Kidney (tissue), 14 donors: ENCODE data around the gene MSRB3. TPM values are rescaled to one million over a fixed set of nuclear protein-coding genes. Genes with fewer than 3 reads are reported as not detected.

Experiments
- DNase-seq, 5 donors: peaks; one replicate each; pipeline ENCODE4 v3.0.0-alpha.2; 2013 to 2020
- FAIRE-seq: peaks from 2 replicates; lab custom pipeline; 2012; peaks lifted over from hg19 to GRCh38; lab: Jason Lieb, UNC
- H3K27ac ChIP-seq, 2 donors: one replicate each; pipeline ENCODE4 v1.7.0; 2013; ENCODE audit warnings: low read depth in 2 of 2, low read length in 2 of 2, inconsistent platforms in 1 of 2
- H3K27me3 ChIP-seq: one replicate; pipeline ENCODE4 v1.7.1; 2013; ENCODE audit warnings: low read length, inconsistent platforms; ENCODE audit not compliant: control insufficient read depth, insufficient read depth
- H3K36me3 ChIP-seq, 3 donors: one replicate each; pipeline versions ENCODE4 v1.7.0 to v1.7.1; 2013; ENCODE audit warnings: low read length in 3 of 3, control low read depth in 1 of 3, inconsistent platforms in 1 of 3; ENCODE audit not compliant: insufficient read depth in 3 of 3, control insufficient read depth in 2 of 3
- H3K4me1 ChIP-seq, 3 donors: one replicate each; pipeline versions ENCODE4 v1.7.0 to v1.7.1; 2013; ENCODE audit warnings: low read length in 3 of 3, inconsistent platforms in 1 of 3, low read depth in 1 of 3; ENCODE audit not compliant: control insufficient read depth in 2 of 3, insufficient read depth in 2 of 3
- H3K4me3 ChIP-seq, 3 donors: one replicate each; pipeline versions ENCODE4 v1.7.0 to v1.8.1; 2013; ENCODE audit warnings: low read length in 3 of 3, control low read depth in 1 of 3, inconsistent platforms in 1 of 3
- H3K9ac ChIP-seq, 3 donors: one replicate each; pipeline versions ENCODE4 v1.7.0 to v1.7.1; 2013; ENCODE audit warnings: low read length in 3 of 3, control low read depth in 1 of 3, inconsistent platforms in 1 of 3
- H3K9me3 ChIP-seq, 3 donors: one replicate each; pipeline versions ENCODE4 v1.7.0 to v1.7.1; 2013; ENCODE audit warnings: low read length in 3 of 3, control low read depth in 1 of 3, inconsistent platforms in 1 of 3; ENCODE audit not compliant: control insufficient read depth in 2 of 3, insufficient read depth in 1 of 3
- intact Hi-C: fragments of 100-400 bp; cut with DNase I; formaldehyde crosslinking; loops from one replicate; pipeline ENCODE4 v1.11.1; 2022
- polyA plus RNA-seq: library from polyadenylated mRNA; stranded (reverse); fragments of 350-450 nt; fragmentation: Illumina TruSeq; extraction: RNeasy Lipid Tissue Mini Kit (QIAGEN cat#74804); gene quantifications from one replicate; pipeline ENCODE4 v1.2.3, GENCODE V29; 2014; ENCODE audit warnings: low read depth, low replicate concordance; ENCODE audit not compliant: insufficient read depth
- total RNA-seq: library from RNA; stranded (reverse); fragmentation: NEBNext Ultra II Directional; extraction: Animal tissue kit (Norgen Biotek cat#: 25700); gene quantifications from one replicate; pipeline ENCODE4 v1.2.1, GENCODE V29; 2021
- TF ChIP-seq, protein P1 (sequence below): IDR thresholded peaks from 3 replicates; pipeline ENCODE4 v1.5.1; 2012; ENCODE audit warnings: mild to moderate bottlenecking, moderate library complexity, borderline replicate concordance; ENCODE audit not compliant: insufficient read depth; ENCODE audit errors: extremely low read depth
- donor health status: control.
- donor health status: control.
- donor health status: control.
- donor health status: control.
- donor health status: control.
- donor health status: DM: yes; HTN: yes; CAD: no.
- donor health status: Normal renal cell carcinoma (clear cell type).

MSRB3 gene
- total and polyA plus RNA-seq, 2 donors from 2014 or later: 10.3 to 35.9 TPM

DNA sequence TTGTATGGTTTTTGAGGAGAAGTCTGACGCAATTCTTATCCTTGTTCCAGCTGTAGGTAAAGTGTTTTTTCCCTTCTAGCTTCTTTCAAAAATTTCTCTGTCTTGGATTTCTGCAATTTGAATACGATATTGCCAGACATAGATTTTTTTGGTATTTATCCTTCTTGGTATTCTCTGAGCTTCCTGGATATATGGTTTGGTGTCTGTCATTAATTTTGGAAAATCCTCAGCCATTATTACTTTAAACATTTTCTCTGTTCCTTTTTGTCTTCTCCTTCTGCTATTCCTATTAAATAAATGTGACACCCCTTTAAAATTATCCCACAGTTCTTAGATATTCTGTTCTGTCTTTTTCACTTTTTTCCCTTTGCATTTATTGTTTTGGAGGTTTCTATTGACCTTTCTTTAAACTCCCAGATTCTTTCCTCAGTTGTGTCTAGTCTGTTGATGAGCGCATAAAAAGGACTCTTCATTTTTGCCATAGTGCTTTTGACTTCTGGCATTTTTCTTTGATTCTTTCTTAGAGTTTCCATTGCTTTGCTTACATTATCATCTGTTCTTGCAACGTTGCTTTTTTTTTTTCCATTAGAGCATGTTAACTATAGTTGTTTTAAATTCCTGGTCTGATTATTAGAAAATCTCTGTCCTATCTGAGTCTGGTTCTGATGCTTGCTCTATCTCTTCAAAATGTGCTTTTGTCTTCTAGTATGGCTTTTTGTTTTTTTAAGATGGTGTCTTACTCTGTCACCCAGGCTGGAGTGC, 129.1 kb downstream of the MSRB3 start:
- Histone ChIP-seq H3K27me3 (no peaks in the 10 kb centered on the region), H3K4me1 (no peaks in the 10 kb centered on the region)
- no peak for FAIRE-seq

DNA sequence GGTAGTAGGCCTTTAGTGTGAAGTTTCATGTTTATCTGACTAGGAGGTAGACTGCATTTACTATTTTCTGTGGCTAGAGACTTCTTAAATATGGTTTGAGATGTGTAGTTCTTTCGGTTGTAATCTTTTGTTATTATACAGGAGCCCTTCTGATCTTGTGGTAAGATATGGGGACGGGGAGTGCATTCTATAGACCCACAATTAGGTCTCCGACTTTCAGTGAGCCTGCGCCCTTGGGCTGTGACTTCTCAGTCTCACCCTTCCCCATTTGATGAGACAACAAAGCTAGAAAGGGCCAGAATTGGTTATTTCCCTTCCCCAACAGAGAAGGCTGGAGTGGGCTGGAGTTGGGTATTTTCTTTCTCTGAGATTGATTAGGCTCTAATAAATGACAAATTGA, 130.0 kb downstream of the MSRB3 start:
- TF ChIP-seq, protein P1, sequence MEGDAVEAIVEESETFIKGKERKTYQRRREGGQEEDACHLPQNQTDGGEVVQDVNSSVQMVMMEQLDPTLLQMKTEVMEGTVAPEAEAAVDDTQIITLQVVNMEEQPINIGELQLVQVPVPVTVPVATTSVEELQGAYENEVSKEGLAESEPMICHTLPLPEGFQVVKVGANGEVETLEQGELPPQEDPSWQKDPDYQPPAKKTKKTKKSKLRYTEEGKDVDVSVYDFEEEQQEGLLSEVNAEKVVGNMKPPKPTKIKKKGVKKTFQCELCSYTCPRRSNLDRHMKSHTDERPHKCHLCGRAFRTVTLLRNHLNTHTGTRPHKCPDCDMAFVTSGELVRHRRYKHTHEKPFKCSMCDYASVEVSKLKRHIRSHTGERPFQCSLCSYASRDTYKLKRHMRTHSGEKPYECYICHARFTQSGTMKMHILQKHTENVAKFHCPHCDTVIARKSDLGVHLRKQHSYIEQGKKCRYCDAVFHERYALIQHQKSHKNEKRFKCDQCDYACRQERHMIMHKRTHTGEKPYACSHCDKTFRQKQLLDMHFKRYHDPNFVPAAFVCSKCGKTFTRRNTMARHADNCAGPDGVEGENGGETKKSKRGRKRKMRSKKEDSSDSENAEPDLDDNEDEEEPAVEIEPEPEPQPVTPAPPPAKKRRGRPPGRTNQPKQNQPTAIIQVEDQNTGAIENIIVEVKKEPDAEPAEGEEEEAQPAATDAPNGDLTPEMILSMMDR: no peak
- DNase-seq (no peak), FAIRE-seq (no peak)
- Histone ChIP-seq H3K36me3 (no peaks in the 10 kb centered on the region), H3K27ac (no peak overlapping the region), H3K4me1 (no peaks in the 10 kb centered on the region), H3K9ac (no peak overlapping the region), H3K9me3 (no peaks in the 10 kb centered on the region), H3K27me3 (no peaks in the 10 kb centered on the region), H3K4me3 (no peak overlapping the region)
- intact Hi-C loops: no loop called here

More for the DNA sequence above, 129.1 kb downstream of the MSRB3 start:
- H3K27ac ChIP-seq: no peak overlapping the region
- TF ChIP-seq, protein P1: no peak
- no peaks in the 10 kb centered on the region for H3K9me3 ChIP-seq
- intact Hi-C loops: no loop called here
- H3K9ac ChIP-seq: no peak overlapping the region
- DNase-seq: no peak
- H3K36me3 ChIP-seq: no peaks in the 10 kb centered on the region
- no peak overlapping the region for H3K4me3 ChIP-seq

DNA sequence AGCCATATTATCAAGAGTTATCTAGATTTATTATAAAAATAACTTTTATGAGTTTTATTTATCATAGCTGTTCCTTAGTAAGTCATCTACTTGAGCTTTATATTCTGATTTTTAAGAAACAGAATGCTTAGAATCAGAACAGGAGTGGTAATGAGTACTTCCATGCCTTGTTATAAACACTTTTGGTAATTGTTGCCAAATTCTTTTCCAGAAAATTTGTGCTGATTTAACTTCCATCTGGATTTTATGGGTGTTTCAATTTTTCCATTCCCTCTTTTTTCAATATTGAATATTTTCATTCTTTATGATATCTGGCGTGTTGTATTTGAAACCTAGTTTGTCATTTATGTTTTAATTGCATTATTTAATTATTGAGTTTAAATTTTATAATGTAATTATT, 131.2 kb downstream of the MSRB3 start:
- Histone ChIP-seq H3K9ac (no peak overlapping the region), H3K27me3 (no peaks in the 10 kb centered on the region), H3K9me3 (no peaks in the 10 kb centered on the region), H3K4me3 (no peak overlapping the region), H3K4me1 (no peaks in the 10 kb centered on the region), H3K36me3 (no peaks in the 10 kb centered on the region), H3K27ac (no peak overlapping the region)
- DNase-seq (no peak), FAIRE-seq (peak; percentile 19)
- TF ChIP-seq, protein P1: no peak
- intact Hi-C loops: no loop called here
